H7 (cell line): ENCODE results near the gene FKBP8. TPM values are rescaled to one million over a fixed set of nuclear protein-coding genes. Genes with fewer than 3 reads are reported as not detected.
A peak's percentile ranks its signal among the peaks of the same experiment; 100 is the strongest.

Experiments
- DNase-seq: peaks from one replicate; pipeline ENCODE4 v3.0.0; 2012
- H3K27me3 ChIP-seq: 2 replicates; pipeline ENCODE4 v1.6.0; 2011; ENCODE audit warnings: mild to moderate bottlenecking, low read length; ENCODE audit not compliant: control insufficient read depth, insufficient read depth
- H3K36me3 ChIP-seq: replicated peaks from 2 replicates; pipeline ENCODE4 v1.5.1; 2011; ENCODE audit warnings: low read length; ENCODE audit not compliant: control insufficient read depth, insufficient read depth
- H3K4me3 ChIP-seq: 2 replicates; pipeline ENCODE4 v1.5.1; 2011; ENCODE audit warnings: low read depth, mild to moderate bottlenecking, control low read depth, low read length, moderate library complexity; ENCODE audit not compliant: insufficient read depth
- total RNA-seq: library from RNA; depleted of rRNA; stranded (reverse); fragments of >200 nt; shearing (Covaris generic); gene quantifications from 2 replicates; pipeline ENCODE4 v1.2.3, GENCODE V29; 2014

The FKBP8 gene
- total RNA-seq, 1 experiment from 2014 or later = 446 TPM

DNA sequence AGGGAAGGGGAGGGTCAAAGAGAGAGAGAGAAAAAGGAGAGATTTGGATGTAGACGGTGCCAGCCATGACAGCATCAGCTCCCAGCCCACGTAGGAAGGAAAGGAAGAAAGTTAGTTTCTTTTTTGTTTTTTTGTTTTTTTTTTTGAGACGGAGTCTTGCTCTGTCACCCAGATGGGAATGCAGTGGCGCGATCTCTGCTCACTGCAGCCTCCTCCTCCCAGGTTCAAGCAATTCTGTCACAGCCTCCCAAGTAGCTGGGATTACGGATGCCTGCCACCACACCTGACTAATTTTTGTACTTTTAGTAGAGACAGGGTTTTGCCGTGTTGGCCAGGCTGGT is 49.1 kb downstream of the FKBP8 start:
- H3K27me3 ChIP-seq = no peaks in the 10 kb centered on the region
- no peaks in the 10 kb centered on the region for H3K36me3 ChIP-seq
- DNase-seq = no peak
- no peak overlapping the region for H3K4me3 ChIP-seq

DNA sequence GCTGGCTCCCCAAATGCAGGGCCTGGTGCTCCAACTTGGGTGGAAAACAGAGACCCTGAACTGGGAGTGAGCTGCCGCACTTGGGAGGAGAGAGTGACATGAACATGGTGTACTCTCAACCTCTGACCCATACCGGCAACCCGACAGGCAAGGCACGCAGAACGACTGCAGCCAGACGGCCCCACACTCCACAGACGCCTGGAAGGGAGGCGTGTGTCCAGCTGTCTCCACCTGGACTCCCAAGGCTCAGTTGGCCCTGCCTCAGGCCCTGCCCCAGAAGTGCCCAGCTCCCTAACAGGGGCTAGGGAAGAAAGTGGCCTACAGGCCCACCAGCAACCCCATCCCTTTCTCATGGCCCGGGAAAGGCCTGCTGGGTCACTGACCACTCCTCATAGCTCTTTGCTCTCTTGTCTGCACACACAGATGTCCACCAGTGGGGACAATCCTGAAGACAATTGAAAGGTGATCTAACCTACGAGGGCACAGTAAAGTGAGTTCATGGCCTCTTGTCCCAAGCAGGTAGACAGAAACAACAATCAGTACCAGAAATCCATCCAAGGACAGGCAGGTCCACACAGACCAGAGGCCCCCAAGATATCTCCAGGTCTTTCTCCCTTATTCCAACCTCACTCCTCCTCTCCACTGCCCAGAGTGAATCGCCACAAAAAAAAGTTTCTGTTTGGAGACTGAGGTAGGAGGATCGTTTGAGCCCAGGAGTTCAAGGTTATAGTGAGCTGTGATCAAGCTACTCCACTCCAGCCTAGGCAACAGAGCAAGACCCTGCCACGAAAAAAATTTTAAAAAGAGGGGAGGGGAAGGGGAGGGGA is 49.7 kb downstream of the FKBP8 start:
- Histone ChIP-seq H3K36me3 (no peaks in the 10 kb centered on the region), H3K27me3 (no peaks in the 10 kb centered on the region), H3K4me3 (no peak overlapping the region)
- no peak for DNase-seq

DNA sequence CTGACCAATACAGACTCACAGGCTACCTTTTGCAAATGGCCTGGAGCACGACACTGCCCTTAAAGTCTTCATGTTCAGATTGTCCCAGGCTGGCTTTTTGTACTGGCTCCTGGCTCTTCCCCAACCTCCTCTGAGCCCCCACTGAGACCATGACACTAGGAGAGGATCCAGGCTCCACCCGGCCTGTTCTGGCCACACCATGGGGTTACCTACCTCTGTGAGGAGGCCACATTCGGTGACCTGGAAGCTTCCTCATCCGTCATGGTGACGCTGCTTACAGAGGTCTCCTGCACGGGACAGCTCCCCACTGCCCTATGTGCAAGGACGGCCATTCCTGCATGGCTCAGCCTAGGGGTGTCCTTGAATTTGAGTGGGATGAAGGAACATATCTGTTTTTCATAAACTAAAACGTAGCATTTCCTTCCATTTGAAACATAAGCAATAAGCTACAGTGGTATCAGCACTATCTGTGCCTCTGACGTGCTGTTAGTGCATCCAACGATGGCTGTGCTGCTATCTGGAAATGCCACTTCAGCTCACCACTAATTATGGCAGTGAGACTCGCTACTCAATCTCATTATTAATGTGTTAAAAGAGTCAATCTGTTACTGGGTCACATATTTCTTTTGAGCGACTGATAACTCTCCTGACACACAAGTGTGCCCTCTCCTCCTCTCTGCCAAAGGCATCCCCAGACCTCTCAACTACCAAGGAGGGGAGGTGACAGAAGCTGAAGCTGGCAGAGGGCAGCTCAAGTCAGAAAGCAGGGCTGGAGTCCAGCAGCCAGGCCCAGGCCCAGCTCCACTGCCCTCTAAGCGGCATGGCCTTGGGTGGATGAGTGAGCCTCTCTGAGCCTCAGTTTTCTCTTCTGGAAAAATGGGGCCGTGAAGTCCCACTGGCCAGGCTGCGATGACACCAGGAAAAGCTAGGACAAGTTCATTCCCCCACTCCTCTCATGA is 51.1 kb downstream of the FKBP8 start:
- no peak for DNase-seq

DNA sequence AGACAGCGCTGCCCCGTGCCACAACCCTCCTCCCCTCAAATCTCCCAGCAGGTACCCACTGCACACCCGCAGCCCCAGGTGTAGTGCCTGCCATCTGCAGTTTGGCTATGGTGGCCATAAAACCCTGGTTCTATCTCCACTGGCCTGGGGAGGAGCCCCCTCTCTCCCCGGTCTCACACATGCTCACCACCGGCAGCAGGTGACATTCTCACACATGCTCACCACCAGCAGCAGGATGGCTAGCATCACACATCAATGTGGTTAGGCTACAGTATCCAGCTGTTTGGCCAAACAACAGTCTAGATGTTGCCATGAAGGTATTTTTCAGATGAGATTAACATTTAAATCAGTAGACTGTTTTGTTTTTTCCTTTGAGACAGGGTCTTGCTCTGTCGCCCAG is 52.6 kb downstream of the FKBP8 start:
- Histone ChIP-seq H3K4me3 (no peak overlapping the region), H3K27me3 (no peaks in the 10 kb centered on the region), H3K36me3 (no peaks in the 10 kb centered on the region)
- no peak for DNase-seq

More for the DNA sequence above, 51.1 kb downstream of the FKBP8 start:
- H3K4me3 ChIP-seq = no peak overlapping the region
- H3K27me3 ChIP-seq = no peaks in the 10 kb centered on the region
- H3K36me3 ChIP-seq = no peaks in the 10 kb centered on the region

DNA sequence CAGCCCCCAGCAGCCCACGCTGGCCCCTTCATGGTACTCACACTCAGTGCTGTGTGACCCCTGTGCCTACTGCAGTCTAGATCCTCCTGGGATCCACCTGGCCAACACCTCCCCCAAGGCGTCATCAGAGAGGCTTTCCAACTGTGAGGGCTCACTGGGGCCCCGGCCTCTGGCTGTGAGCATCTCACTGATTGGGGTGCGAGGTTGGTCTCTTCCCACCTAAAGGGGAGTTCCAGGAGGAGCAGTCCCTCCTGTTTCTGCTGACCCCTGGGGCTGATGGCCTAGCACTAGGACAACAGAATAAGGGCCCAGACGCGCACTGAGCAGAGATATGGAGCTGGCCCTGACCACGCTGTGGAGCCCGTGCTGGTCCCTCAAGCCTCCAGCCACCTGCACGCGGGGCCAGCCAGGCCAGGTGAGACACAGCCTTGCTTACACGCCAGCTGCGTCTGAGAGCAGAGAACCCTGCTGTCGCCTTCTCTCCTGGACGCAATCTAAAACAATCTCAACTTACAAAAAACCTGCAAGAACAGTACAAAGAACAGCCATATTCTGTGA is 53.7 kb downstream of the FKBP8 start:
- no peak overlapping the region for H3K4me3 ChIP-seq
- H3K27me3 ChIP-seq = no peaks in the 10 kb centered on the region
- no peaks in the 10 kb centered on the region for H3K36me3 ChIP-seq
- no peak for DNase-seq

DNA sequence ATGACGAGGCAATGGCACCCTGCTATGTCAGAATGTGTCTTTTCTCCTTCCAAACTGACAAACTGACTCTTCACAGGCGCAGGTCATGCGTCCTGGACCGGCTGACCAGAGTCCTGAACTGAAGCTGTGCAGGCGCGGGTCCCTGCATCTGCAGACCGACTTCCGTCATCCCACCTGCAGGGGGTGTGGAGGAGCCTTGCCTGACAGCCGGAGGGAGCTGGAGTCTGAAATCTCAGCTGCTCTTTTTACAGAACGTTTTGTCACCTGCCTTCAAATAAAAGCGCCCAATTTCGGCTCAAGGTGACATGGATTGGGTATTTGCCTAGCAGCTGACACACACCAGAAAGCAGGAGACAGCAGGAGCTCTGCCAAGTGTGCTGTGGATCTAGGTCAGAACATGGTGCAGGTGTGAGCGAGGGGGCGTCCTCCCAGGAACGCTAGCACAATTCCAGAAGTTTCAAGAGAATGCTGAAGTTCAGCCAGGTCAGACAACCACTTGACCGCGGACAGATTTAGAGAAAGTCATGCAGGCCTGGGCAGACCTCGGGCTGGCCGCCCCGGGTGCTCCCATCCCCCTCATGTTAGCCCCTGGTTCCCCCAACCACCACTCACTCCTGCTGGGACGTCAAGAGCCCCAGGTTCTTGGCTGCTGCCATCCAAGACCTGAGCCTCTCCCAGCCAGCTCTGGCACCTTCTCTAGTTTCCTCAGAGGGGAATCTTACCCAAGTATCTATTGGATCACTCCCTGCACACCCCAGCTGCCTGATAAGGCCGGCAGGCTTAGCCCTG is 54.3 kb downstream of the FKBP8 start:
- DNase-seq = peak; percentile 94
- H3K27me3 ChIP-seq = no peaks in the 10 kb centered on the region
- H3K36me3 ChIP-seq = no peaks in the 10 kb centered on the region
- H3K4me3 ChIP-seq = no peak overlapping the region

DNA sequence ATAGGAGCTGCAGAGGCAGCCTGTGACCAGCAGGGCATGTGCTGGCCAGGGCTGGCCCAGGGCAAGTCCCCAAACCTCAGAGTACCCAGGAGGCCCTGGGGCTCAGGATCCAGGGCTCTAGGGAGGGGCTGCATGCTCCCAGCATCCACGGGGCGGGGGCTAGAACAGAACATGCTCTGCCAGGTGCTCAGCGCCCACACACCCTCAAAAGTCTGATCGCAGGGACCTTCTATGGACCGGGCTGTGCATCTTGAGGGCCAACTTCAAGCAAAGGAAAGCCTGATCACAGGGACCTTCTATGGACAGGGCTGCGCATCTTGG is 55.0 kb downstream of the FKBP8 start:
- Histone ChIP-seq H3K27me3 (no peaks in the 10 kb centered on the region), H3K36me3 (no peaks in the 10 kb centered on the region), H3K4me3 (no peak overlapping the region)
- peak; percentile 78 for DNase-seq

DNA sequence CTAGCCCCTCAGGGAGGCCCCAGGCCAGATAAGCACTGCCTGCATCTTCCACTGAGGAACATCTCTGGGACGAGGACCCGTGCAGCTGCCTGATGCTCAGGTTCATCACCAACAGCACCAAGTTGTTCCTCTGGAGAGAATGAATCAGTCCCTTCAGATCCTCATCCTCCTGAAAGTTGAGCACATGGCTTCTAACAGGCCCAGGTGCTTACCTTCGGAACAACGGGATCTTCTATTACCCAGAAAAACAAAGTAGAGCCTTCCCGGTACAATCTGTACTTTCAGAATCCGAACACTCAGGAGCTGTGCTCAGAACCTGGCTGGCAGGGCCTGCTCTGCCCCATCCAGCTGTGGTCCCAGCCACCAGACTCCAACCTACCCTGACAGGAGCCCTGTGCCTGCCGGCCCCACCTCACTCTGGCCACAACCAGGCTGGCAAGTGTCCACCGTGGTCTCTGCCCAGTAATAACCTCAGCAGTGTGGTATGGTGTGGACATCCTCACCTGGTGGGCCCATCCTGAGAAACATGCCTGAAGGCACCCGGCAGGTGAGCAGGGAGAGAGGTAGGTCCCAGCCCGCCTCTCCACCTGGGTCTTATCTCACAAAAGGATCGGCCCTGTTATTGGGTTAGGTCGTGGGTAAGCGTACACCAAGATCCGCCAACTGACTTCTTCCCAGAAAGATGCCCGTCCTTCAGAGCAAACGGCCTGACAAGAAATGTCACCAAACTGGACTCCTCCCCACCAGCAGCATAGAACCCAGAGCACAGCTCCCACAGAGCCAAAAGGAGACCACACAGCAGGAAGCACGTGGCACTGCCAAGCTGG is 55.6 kb downstream of the FKBP8 start:
- Histone ChIP-seq H3K4me3 (no peak overlapping the region), H3K27me3 (no peaks in the 10 kb centered on the region), H3K36me3 (no peaks in the 10 kb centered on the region)
- no peak for DNase-seq

DNA sequence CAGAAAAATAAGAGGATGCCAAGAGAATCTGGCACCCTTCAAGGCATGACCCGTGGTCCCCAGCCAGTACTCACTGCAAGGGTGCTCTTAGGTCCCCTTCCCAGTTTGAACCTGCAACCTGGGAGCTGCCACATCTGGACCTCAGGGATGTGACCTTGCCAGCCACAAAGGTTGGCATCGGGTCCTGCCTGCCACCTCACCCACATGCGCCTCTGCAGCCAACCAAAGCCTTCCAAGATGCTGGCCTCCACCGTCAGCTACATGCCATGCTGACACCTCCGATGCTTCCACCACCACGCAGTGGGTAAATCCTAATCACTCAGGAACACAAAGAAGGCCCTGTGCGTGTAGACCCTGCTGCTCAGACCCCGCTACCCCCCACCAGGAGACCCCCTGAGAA is 56.6 kb downstream of the FKBP8 start:
- no peaks in the 10 kb centered on the region for H3K27me3 ChIP-seq

DNA sequence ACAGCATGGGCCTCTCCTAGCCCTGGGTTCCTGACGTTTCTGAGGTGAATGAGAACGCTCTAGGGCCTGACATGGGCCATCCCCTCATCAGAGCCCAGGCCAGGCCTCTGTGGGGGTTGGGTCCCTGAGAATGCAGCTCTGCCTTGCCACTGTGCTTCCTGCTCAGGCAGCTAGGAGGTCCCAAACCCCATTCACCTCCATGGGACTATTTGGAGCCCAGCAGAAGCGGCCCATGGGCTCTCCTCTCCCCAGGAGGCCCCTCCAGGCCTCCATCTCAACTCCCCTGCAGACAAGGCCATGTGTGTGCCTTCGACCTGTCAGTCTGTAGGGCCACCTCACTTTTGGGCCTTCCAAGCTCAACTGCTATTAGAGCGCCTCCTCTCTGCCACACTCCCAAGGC is 58.4 kb downstream of the FKBP8 start:
- Histone ChIP-seq H3K36me3 (no peaks in the 10 kb centered on the region), H3K4me3 (no peak overlapping the region), H3K27me3 (no peaks in the 10 kb centered on the region)
- DNase-seq = no peak

More for the DNA sequence above, 56.6 kb downstream of the FKBP8 start:
- no peak overlapping the region for H3K4me3 ChIP-seq
- DNase-seq = no peak
- no peaks in the 10 kb centered on the region for H3K36me3 ChIP-seq

DNA sequence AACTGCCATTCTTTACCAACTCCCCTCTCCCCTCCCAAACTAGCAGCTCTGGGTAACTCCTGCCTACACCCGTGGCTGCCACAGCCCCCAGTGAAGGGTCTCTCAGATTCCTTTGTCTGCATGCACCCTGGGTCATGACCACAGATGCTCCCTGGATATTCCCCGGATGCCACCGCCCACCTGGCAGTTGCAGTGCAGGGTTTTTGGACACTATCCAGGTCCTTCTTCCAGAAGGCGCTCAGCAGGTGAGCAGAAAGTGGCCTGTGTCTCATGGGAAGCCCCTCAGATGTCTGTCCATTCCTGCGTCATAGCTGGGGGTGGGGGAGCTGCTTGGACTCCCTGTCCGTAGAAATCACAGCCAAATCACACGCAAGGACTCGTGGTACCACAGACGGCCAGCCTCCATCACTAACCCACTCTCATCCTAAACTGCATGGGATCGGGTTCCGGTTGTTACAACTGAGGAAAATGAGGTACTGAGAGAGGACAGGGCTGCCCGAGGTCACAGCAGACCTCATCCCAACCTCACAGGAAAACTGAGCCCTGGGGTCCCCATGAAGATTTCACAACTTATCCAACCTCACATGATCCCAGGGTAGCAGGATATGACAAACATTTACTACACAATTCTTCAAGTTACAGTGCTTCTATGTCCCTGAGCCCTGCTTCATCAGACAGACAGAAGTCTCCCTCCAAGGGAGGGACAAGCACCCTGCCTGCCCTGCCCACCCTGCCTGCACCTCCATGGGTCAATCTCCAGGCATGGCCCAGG is 60.1 kb downstream of the FKBP8 start:
- no peak overlapping the region for H3K4me3 ChIP-seq
- H3K36me3 ChIP-seq = no peaks in the 10 kb centered on the region
- no peak for DNase-seq
- H3K27me3 ChIP-seq = no peaks in the 10 kb centered on the region
